ENCODE data around the gene DAD1. TPM values are rescaled to one million over a fixed set of nuclear protein-coding genes. Genes with fewer than 3 reads are reported as not detected.

The DAD1 gene
- total RNA-seq, 1 experiment from 2014 or later: 258 TPM

GRCh38 chr14:22613736-22614239 is 24.8 kb upstream of the DAD1 start:
- peak overlapping the region; percentile 16; the same call in 1 of the 2 replicates for H3K9ac ChIP-seq (ENCODE audit: low read length)
- H3K9me2 ChIP-seq (replicated peaks; ENCODE audit: low read length): no peaks in the 10 kb centered on the region
- no peak for DNase-seq
- H3K27me3 ChIP-seq (ENCODE audit: low read length): no peaks in the 10 kb centered on the region
- peak overlapping the region; percentile 56 for H2AFZ ChIP-seq (ENCODE audit: low read length)
- H4K20me1 ChIP-seq (ENCODE audit: low read length): no peaks in the 10 kb centered on the region
- POLR2A ChIA-PET (ENCODE audit: unreplicated experiment): no interaction called here
- H3K9me3 ChIP-seq (ENCODE audit: low read length): no peaks in the 10 kb centered on the region
- no peak overlapping the region for H3K4me3 ChIP-seq (ENCODE audit: low read length)
- H3K4me1 ChIP-seq (ENCODE audit: insufficient read depth, low read length): peaks cover 25% of the 10 kb centered on the region
- no peaks in the 10 kb centered on the region for H3K79me2 ChIP-seq (ENCODE audit: low read length)
- TSS peak; percentile 33 for BruUV-seq (replicated peaks)
- intact Hi-C loops (cut with micrococcal nuclease): loop anchor here (5.0 kb wide), 1 partner anchor 39 kb away; no protein-coding TSS in a partner anchor
- H3K27ac ChIP-seq (ENCODE audit: low read length): peak overlapping the region; percentile 65
- peaks cover 18% of the 10 kb centered on the region for H3K36me3 ChIP-seq (ENCODE audit: low read depth, low read length)
- TF ChIP-seq, protein P1, sequence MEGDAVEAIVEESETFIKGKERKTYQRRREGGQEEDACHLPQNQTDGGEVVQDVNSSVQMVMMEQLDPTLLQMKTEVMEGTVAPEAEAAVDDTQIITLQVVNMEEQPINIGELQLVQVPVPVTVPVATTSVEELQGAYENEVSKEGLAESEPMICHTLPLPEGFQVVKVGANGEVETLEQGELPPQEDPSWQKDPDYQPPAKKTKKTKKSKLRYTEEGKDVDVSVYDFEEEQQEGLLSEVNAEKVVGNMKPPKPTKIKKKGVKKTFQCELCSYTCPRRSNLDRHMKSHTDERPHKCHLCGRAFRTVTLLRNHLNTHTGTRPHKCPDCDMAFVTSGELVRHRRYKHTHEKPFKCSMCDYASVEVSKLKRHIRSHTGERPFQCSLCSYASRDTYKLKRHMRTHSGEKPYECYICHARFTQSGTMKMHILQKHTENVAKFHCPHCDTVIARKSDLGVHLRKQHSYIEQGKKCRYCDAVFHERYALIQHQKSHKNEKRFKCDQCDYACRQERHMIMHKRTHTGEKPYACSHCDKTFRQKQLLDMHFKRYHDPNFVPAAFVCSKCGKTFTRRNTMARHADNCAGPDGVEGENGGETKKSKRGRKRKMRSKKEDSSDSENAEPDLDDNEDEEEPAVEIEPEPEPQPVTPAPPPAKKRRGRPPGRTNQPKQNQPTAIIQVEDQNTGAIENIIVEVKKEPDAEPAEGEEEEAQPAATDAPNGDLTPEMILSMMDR (conservative IDR thresholded peaks at IDR 0.05; ENCODE audit: low read depth, low read length): no peak
- no peak for TF ChIP-seq EZH2 (IDR thresholded peaks at IDR 0.05; ENCODE audit: low read length, unreplicated experiment)
- no peak for TF ChIP-seq EZH2phosphoT487 (IDR thresholded peaks at IDR 0.05; ENCODE audit: borderline replicate concordance, low read length)
- CTCF ChIA-PET: no interaction called here
- H3K4me2 ChIP-seq (ENCODE audit: low read length): peak overlapping the region; percentile 60
- peaks cover 2% of the 10 kb centered on the region for H3F3A ChIP-seq (ENCODE audit: low read length, unreplicated experiment)
- ATAC-seq: no peak

GRCh38 chr14:22613106-22613695 is 24.2 kb upstream of the DAD1 start:
- H3K4me2 ChIP-seq (ENCODE audit: low read length): peak overlapping the region; percentile 60; the same call in 1 of the 2 replicates
- POLR2A ChIA-PET (ENCODE audit: unreplicated experiment): interaction anchor here (0.5 kb wide), 1 partner anchor 29 kb away, joined by 3 read pairs; no protein-coding TSS in a partner anchor
- intact Hi-C loops (cut with micrococcal nuclease): loop anchor here (5.0 kb wide), 1 partner anchor 39 kb away; no protein-coding TSS in a partner anchor

More at GRCh38 chr14:22613106-22613695, 24.2 kb upstream of the DAD1 start:
- DNase-seq: no peak
- H3K9me2 ChIP-seq (replicated peaks; ENCODE audit: low read length): no peaks in the 10 kb centered on the region
- no peak overlapping the region for H2AFZ ChIP-seq (ENCODE audit: low read length)
- ATAC-seq: no peak
- no TSS peak for BruUV-seq (replicated peaks)
- no peaks in the 10 kb centered on the region for H3K27me3 ChIP-seq (ENCODE audit: low read length)
- peaks cover 2% of the 10 kb centered on the region for H3F3A ChIP-seq (ENCODE audit: low read length, unreplicated experiment)
- TF ChIP-seq, protein P1 (conservative IDR thresholded peaks at IDR 0.05; ENCODE audit: low read depth, low read length): 0 out of 2 replicates have a peak, but pooled peaks have one; percentile 19
- no peak for TF ChIP-seq EZH2 (IDR thresholded peaks at IDR 0.05; ENCODE audit: low read length, unreplicated experiment)
- CTCF ChIA-PET: no interaction called here
- no peaks in the 10 kb centered on the region for H4K20me1 ChIP-seq (ENCODE audit: low read length)
- H3K4me3 ChIP-seq (ENCODE audit: low read length): no peak overlapping the region
- no peaks in the 10 kb centered on the region for H3K9me3 ChIP-seq (ENCODE audit: low read length)
- H3K4me1 ChIP-seq (ENCODE audit: insufficient read depth, low read length): peaks cover 25% of the 10 kb centered on the region
- H3K9ac ChIP-seq (ENCODE audit: low read length): no peak overlapping the region
- H3K79me2 ChIP-seq (ENCODE audit: low read length): no peaks in the 10 kb centered on the region
- peak overlapping the region; percentile 65 for H3K27ac ChIP-seq (ENCODE audit: low read length)
- H3K36me3 ChIP-seq (ENCODE audit: low read depth, low read length): peaks cover 18% of the 10 kb centered on the region
